Measurements from ENCODE around the gene C19orf47.
A peak's percentile ranks its signal among the peaks of the same experiment; 100 is the strongest.

C19orf47 gene, protein sequence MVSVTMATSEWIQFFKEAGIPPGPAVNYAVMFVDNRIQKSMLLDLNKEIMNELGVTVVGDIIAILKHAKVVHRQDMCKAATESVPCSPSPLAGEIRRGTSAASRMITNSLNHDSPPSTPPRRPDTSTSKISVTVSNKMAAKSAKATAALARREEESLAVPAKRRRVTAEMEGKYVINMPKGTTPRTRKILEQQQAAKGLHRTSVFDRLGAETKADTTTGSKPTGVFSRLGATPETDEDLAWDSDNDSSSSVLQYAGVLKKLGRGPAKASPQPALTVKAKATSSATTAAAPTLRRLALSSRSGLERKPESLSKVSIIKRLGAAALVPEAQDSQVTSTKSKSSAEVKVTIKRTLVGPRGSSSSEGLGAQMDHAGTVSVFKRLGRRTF

DNA sequence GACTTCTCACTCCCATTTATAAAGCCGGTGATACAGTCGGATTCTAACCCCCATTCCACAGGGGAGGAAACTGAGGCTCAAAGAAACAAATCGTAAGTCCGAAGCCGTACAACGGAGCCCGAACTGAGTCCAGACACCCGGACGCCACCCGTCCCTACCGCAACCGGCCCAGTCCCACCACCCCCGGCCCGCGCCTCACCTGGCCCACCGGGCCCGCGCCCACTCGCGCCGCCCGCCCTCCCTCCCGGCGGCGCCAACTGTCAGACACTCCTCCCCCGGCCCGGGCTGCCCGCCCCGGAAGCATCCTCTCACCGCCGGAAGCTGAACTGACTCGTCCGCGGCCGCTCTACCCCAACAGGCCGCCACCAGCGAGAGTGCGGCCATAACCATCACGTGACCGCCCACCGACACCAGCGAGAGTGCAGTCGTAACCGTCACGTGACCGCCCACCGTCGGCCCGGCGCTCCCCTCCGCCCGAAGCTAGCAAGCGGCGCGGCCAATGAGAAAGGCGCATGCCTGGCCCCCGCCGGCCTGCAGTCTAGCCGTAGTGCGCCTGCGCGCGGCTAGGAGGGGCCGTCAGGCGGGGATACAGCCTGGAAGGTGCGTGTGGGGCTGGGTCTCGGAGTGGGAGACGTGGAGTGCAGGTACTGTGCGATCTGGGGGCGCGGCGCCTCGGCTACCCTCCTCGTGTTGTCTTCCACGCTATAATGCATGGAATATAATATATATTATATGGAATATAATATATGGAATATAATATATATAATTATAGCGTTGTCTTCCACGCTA lies at the start of gene C19orf47, which contains the start of gene PLD3:
TSS of gene C19orf47 (minus strand) at position 273 of the 789 bp plus-strand sequence. CDS start 6,540 bp downstream, outside the sequence.
TSS of gene PLD3 (plus strand) at position 571 of the 789 bp plus-strand sequence. CDS start 17,789 bp downstream, outside the sequence.
- DNase-seq (ENCODE audit: low read depth) = peak; percentile 98

DNA sequence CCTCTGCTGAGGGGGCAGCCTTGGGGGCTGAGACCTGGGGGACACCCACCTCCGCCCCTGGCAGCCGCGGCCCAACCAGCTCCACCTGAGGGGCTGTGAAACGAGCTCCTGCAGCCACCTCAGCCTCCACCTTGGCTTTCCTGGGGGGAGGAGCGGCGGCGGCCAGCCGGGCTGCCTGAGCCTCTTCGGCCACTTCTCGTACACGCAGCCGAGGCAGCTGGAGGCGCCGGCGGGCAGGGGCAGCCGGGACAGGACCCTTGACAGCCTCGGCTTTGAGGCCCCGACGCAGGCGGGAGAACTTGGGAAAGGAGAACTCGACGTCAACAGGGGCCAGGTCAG lies 49.3 kb upstream of the C19orf47 start:
- no peak for DNase-seq (ENCODE audit: low read depth)

DNA sequence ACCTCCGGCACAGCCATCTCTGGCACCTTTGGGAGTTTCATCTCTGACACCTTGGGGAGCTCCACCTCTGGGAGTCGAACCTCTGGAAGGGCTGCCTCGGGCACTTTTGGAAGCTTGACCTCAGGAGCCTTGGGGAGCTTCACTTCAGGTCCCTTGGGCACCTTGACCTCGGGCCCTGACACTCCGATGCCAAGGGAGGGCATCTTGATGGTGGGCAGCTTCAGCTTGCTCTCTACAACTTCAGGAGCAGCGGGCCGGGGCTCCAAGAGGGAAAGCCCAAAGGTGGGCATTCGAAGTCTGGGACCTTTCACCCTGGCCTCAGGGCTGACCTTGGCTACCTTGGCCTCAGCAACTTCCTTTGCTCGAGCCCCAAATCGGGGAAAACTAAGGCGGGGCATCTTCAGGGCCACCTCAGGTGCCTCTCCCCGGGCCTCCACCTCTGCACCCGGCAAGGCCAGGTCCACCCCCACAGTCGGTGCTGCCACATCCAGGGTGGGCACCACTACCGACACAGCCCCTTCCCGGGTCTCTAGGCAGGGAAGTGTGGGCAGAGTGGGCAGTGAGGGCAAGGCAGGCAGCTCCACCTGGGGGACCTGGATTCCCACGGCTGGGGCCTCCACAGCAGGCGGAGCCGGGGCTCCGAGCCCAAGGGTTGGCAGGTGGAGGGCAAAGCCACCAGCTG lies 48.8 kb upstream of the C19orf47 start:
- DNase-seq (ENCODE audit: low read depth) = no peak

DNA sequence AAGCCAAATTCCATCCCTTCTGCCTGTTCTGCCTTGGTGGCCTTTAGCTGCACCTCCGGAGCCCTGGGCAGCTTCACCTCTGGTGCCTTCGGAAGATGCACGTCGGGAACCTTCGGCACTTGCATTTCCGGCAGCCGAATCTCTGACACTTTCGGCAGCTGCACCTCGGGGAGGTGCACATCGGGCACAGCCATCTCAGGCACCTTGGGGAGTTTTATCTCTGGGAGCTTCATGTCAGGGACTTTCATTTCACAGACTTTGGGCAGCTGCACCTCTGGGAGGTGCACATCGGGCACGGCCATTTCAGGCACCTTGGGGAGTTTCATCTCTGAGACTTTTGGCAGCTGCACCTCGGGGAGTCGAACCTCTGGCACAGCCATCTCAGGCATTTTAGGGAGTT lies 47.8 kb upstream of the C19orf47 start:
- DNase-seq (ENCODE audit: low read depth) = no peak

DNA sequence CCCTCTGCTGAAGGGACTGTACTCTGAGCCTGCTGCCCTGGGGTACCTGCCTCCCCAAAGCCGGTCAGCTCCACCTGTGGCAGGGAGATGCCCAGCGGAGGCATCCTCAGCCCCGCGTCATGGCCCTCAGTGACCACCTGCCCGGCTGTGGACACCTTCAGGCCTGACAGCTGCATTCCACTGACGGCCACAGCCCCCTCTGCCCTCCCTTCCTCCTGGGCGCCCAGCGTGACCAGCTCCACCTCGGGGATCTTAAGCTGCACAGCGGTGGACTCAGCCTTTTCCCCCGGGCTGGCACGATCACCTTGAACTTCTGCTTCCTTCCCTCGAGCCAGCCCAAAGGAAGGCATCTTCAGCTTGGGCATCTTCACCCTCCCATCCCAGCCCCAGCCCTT lies 46.6 kb upstream of the C19orf47 start:
- no peak for DNase-seq (ENCODE audit: low read depth)

DNA sequence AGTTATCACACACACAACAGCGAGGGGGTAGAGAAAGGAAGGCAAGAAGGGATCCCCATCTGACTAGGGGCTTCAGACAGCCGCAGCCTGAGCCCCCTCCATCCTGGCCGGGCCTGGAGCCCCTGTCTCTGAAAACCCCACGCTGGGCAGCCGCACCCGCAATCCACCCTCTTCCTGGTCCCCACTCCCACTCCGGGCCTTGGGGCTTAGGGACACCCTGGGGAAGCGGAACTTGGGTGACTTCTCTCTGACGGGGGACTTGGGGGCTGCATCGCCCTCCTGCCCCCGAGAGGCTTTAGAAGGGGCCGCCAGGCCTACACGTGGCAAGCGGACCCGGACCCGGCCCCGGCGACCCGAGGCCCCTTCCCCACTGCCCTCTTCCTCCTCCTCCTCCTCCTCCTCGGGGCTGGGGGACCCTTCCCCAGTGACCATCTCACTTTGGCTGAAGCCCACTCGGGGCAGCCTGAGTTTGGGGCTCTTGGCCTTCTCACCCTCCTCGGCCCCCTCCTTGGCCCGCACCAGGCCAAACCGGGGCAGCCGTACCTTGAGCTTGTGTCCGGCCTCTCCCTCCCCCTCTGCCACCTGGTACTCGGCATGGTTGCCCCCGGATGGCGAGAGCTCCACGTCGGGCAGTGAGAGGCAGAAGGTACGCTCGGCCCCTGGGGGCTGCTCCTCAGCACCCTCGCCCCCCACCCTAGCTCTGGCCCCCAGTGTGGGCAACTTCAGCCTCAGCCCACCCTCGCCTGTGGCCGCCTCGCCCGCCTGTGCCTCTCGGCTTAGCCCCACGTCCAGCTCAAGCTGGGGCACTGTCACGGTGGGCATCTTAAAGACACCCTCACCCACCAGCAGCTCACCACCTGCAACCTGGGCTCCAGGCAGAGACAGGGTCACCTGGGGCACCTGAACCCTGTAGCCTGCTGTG lies 46.0 kb upstream of the C19orf47 start:
- DNase-seq (ENCODE audit: low read depth) = no peak

- DNase-seq (ENCODE audit: low read depth) = no peak
Measured at GRCh38 chr19:40392894-40393517, 44.8 kb upstream of the C19orf47 start.

DNA sequence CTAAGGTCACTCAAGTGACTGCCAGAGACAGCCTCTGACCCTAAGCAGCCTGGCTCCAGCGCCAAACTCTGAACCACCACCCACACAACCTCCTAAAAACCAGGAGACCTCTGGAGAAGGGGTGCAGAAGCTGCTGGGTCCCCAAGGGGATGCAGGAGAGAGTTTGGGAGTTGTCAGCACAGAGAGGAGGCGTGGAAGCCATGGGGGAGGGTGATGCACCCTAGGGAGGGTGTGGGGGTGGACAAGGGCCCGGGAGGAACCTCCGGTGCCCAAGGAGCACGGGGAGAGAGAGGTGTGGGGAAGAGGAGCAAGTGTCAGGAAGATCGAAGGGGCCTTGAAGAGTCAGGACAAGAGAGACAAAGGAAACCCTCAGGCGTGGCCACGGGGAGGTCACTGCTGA lies 43.9 kb upstream of the C19orf47 start:
- DNase-seq (ENCODE audit: low read depth) = no peak

DNA sequence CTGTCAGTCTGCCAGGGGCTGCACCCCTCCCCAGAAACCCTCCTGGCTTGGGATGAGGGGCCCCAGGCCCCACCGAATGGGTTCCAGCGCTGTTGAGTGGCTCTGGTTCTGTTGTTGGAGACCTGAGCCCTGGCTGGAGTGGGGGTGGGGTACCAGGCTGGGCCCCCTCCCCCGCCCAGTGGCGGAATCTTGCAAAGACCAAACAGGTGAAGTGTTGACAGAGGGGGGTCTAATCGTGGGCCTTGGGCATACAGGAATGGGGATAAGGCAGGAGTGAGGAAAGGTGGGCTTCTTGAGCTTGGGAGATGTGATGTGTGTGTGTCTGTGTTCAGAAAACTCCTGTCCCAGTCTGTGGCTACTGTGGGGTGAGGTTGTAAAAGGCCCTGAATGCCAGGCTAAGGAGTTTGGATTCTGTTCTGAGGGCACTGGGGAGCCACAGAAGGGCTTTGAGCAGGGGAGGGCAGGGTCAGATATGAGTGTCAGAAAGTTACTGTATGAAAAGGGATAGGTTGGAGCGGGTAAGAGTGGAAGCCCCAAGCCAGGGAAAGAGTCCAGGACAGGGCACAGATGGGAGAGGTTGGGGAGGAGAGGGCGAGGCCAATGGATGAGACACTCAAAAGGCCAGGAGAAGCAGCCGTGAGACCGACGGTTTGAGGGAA lies 42.0 kb upstream of the C19orf47 start, which contains the start of gene HIPK4:
TSS of gene HIPK4 (minus strand) at position 98 of the 659 bp plus-strand sequence. CDS start 279 bp downstream, outside the sequence.
- no peak for DNase-seq (ENCODE audit: low read depth)

GRCh38 chr19:40389404-40390083 lies 41.3 kb upstream of the C19orf47 start:
- no peak for DNase-seq (ENCODE audit: low read depth)

DNA sequence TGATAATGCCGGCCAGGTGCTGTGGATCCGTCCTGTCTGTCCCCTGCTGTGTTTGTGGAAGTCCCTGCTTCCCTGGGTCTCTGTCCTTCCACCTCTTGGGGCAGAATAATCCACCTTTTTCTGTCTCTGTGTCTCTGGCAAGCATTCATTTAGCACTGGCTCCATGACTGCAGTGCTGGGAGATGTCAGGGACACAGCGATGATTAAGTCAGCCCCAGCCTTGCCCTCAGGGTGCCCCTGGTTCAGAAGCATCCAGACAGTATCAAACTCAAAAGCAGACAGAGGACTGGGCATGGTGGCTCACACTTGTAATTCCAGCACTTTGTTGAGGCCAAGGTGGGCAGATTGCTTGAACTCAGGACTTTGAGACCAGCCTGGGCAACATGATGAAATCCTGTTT lies 40.3 kb upstream of the C19orf47 start:
- no peak for DNase-seq (ENCODE audit: low read depth)

DNA sequence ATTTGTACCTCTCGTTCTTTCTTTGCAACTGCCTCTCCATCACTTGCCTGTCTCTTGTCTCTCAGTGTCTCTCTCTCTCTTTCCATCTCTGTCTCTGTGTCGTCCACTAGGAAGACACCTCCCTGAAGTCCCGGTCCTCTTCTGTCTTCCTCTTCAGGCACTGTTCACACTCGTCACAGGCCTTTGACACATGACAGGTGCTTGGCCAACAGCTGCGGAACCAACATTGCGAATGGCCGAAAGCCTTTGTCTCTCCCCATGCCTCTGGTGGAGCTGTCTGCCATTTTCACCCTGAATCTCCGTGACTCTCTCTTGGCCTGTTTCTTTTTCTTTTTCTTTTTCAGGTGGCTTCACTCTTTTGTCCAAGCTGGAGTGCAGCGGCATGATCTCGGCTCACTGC lies 39.0 kb upstream of the C19orf47 start:
- no peak for DNase-seq (ENCODE audit: low read depth)

DNA sequence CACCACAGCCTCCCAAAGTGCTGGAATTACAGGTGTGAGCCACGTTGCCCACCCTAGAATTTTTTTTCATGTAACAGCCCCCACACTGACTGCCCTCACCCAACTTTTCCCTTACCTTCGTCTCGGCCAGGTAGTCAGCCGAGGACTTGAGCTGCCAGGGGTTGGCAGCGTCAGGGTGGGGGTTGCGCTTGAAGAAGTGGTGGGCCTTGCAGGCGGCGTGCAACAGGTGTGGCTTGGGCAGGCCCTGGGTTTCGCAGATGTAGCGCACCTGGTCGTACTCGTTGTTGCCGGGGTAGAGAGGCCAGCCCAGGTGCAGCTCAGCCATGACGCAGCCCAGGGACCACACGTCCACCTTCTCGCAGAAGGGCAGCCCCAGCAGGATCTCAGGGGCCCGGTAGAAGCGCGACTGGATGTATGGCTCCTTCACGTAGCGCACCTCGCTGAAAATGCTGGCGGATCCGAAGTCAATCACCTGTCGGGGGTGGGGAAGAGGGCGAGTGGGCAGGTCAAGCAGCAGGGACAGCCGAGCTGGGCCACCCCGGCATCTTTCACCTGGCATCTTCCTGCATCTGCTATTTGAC lies 35.6 kb upstream of the C19orf47 start:
- DNase-seq (ENCODE audit: low read depth) = no peak

DNA sequence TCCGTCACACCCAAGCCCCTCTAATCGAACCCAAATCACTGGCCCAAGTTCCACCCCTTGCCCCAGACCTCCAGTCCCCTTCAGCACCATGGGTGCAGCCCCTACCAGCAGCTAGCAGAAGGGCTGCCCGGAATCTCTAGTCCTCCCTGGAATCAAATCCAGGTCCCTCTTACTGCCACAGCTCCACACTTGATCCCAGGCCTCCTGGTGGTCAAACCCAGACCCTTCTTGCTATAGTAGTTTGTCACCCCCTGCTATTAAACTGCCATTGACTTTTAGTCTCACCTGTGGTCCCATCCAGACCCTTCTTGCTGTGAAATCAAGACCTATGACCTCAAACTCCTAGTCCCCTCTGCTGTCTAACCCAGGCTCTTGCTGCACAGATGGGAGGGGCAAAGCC lies 33.1 kb upstream of the C19orf47 start:
- DNase-seq (ENCODE audit: low read depth) = no peak

GRCh38 chr19:40380199-40381037 lies 32.2 kb upstream of the C19orf47 start:
- DNase-seq (ENCODE audit: low read depth) = no peak

- no peak for DNase-seq (ENCODE audit: low read depth)
Measured at GRCh38 chr19:40379446-40380198, 31.4 kb upstream of the C19orf47 start.

DNA sequence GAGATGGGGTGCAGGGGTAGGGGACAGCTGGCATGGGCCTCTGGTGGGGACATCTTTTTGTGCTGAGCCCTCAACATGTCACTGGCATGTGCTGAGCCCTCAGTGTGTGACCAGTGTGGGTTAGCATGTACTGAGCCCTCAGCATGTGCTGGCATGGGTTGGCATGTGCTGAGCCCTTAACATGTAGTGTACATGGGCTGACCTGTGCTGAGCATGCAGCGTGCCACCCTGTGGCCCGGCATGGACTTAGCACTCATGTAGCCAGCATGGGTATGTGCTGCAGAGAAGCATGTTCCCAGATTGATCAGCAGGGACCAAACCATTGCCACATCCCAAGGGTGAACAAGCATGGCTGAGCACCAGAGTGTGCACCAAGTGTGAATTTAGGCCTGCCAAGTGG lies 30.3 kb upstream of the C19orf47 start:
- DNase-seq (ENCODE audit: low read depth) = no peak

DNA sequence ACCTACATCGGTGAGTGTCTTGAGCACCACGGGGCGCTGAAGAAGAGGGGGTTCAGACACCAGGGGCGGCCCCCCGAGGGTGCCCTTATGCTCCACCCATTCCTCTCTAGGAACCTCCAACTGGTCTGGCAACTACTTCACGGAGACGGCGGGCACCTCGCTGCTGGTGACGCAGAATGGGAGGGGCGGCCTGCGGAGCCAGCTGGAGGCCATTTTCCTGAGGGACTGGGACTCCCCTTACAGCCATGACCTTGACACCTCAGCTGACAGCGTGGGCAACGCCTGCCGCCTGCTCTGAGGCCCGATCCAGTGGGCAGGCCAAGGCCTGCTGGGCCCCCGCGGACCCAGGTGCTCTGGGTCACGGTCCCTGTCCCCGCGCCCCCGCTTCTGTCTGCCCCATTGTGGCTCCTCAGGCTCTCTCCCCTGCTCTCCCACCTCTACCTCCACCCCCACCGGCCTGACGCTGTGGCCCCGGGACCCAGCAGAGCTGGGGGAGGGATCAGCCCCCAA lies 29.7 kb upstream of the C19orf47 start:
- DNase-seq (ENCODE audit: low read depth) = no peak
